PC-9 (cell line): Measurements from ENCODE around the gene QRFP.

Source experiments
- CTCF ChIP-seq: fragments of 200-600 bp; sonication (generic); conservative IDR thresholded peaks from 2 replicates; pipeline ENCODE4 v1.6.1; 2017; ENCODE audit warnings: mixed run types, antibody characterized with exemption, mild to moderate bottlenecking, moderate library complexity
- EZH2 ChIP-seq: fragments of 200-600 bp; sonication (generic); IDR thresholded peaks from 2 replicates; pipeline ENCODE4 v1.8.0; 2017; ENCODE audit warnings: antibody characterized with exemption, low read depth

- no peak for TF ChIP-seq CTCF
- TF ChIP-seq EZH2: no peak
These were observed 4.7 kb downstream of the QRFP start for GRCh38 chr9:130891688-130892476.
